ENCODE results near the gene COL13A1.

GRCh38 chr10:69876931-69877330, 75.2 kb downstream of the COL13A1 start:
- TF ChIP-seq FOXM1 (IDR thresholded peaks at IDR 0.05; ENCODE audit: borderline replicate concordance) (no peak), SP1 (IDR thresholded peaks at IDR 0.05) (no peak), SUZ12 (IDR thresholded peaks at IDR 0.05) (no peak), ZNF384 (IDR thresholded peaks at IDR 0.05) (no peak), TARDBP (IDR thresholded peaks at IDR 0.05) (no peak), FOXK2 (IDR thresholded peaks at IDR 0.05) (no peak), LEF1 (IDR thresholded peaks at IDR 0.05; ENCODE audit: borderline replicate concordance) (no peak), FOXA1 (IDR thresholded peaks at IDR 0.05) (no peak), HDGF (IDR thresholded peaks at IDR 0.05; ENCODE audit: borderline replicate concordance) (no peak)
- TF ChIP-seq, protein P1, sequence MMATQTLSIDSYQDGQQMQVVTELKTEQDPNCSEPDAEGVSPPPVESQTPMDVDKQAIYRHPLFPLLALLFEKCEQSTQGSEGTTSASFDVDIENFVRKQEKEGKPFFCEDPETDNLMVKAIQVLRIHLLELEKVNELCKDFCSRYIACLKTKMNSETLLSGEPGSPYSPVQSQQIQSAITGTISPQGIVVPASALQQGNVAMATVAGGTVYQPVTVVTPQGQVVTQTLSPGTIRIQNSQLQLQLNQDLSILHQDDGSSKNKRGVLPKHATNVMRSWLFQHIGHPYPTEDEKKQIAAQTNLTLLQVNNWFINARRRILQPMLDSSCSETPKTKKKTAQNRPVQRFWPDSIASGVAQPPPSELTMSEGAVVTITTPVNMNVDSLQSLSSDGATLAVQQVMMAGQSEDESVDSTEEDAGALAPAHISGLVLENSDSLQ (IDR thresholded peaks at IDR 0.05): no peak

All from HEK293T (cell line).